Activated CD8-positive, alpha-beta memory T cell treated with anti-CD3 and anti-CD28 coated beads for 1 hour (primary cell): ENCODE measurements around the gene ATP1A1.

Experiments used
- DNase-seq, 2 donors: peaks; one replicate each; pipeline ENCODE4 v3.0.0-alpha.2; 2020; ENCODE audit warnings: low read depth in 1 of 2; ENCODE audit errors: extremely low read depth in 1 of 2

The ATP1A1 gene

GRCh38 chr1:116389013-116389412 is 16.0 kb downstream of the ATP1A1 start:
- no peak for DNase-seq

GRCh38 chr1:116389686-116390085 is 16.6 kb downstream of the ATP1A1 start:
- DNase-seq = no peak

- no peak for DNase-seq
Observed at GRCh38 chr1:116390195-116390594, 17.2 kb downstream of the ATP1A1 start.

GRCh38 chr1:116391185-116391584 is 18.1 kb downstream of the ATP1A1 start:
- DNase-seq = no peak

GRCh38 chr1:116392717-116393404 is 19.8 kb downstream of the ATP1A1 start:
- DNase-seq = no peak

GRCh38 chr1:116393792-116394191 is 20.7 kb downstream of the ATP1A1 start:
- DNase-seq = no peak

GRCh38 chr1:116394270-116394669 is 21.2 kb downstream of the ATP1A1 start:
- no peak for DNase-seq

GRCh38 chr1:116396769-116397168 is 23.7 kb downstream of the ATP1A1 start:
- DNase-seq = no peak

- DNase-seq = no peak
Observed at GRCh38 chr1:116397728-116398127, 24.7 kb downstream of the ATP1A1 start.

- no peak for DNase-seq
Observed at GRCh38 chr1:116400780-116401179, 27.7 kb downstream of the ATP1A1 start.

- DNase-seq = no peak
Observed at GRCh38 chr1:116401646-116402176, 28.7 kb downstream of the ATP1A1 start.

GRCh38 chr1:116402333-116402732 is 29.3 kb downstream of the ATP1A1 start:
- DNase-seq = no peak

GRCh38 chr1:116403496-116404136 is 30.6 kb downstream of the ATP1A1 start:
- DNase-seq = no peak

- no peak for DNase-seq
Observed at GRCh38 chr1:116404699-116405098, 31.7 kb downstream of the ATP1A1 start.

GRCh38 chr1:116405241-116406135 is 32.4 kb downstream of the ATP1A1 start:
- no peak for DNase-seq

- DNase-seq = no peak
Observed at GRCh38 chr1:116407033-116407432, 34.0 kb downstream of the ATP1A1 start.

GRCh38 chr1:116408193-116408592 is 35.1 kb downstream of the ATP1A1 start:
- no peak for DNase-seq

GRCh38 chr1:116408803-116409720 is 36.0 kb downstream of the ATP1A1 start:
- DNase-seq = no peak

- DNase-seq = no peak
Observed at GRCh38 chr1:116409751-116410191, 36.7 kb downstream of the ATP1A1 start.

- no peak for DNase-seq
Observed at GRCh38 chr1:116411784-116412479, 38.9 kb downstream of the ATP1A1 start.
